Amygdala (tissue), 56 donors: ENCODE measurements around the gene PTGDR2.
A peak's percentile ranks its signal among the peaks of the same experiment; 100 is the strongest.
"Not testable (repeated sequence)": the region's sequence is repeated elsewhere in the genome, so short reads cannot be mapped to it uniquely, and the experiment has no call there.

ENCODE experiments used
- DNase-seq, 56 donors: peaks; one replicate each; lab custom pipeline; 2025; lab: John Stamatoyannopoulos, UW

Gene PTGDR2

GRCh38 chr11:60844045-60844869 lies 11.5 kb downstream of the PTGDR2 start:
- DNase-seq, result no peak

GRCh38 chr11:60842668-60843600 lies 12.8 kb downstream of the PTGDR2 start:
- no peak for DNase-seq

DNA sequence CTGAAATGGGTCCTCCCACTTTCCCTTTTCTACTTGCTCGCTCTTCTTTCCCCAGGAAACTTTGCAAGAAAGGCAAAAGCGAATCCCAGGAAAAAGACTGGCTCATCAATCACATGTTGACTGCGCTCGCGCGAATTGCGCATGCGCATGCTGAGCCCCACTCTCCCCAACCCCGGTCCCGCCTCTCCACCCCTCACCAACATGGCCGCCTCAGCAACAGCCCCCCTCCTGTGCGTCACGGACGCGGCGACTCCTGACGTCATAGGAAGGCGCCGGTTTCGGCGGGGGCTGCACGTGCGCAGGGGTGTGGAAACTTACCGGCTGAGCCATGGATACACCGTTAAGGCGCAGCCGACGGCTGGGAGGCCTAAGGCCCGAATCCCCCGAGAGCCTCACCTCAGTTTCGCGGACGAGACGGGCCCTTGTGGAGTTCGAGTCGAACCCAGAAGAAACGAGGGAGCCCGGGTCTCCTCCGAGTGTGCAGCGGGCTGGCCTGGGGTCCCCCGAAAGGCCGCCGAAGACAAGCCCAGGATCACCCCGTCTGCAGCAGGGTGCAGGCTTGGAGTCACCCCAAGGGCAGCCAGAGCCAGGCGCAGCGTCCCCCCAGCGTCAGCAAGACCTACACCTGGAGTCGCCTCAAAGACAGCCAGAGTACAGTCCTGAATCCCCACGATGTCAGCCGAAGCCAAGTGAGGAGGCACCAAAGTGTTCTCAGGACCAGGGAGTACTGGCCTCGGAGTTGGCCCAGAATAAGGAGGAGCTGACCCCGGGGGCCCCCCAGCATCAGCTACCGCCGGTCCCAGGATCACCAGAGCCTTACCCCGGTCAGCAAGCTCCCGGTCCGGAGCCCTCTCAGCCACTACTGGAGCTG lies 13.7 kb downstream of the PTGDR2 start, which contains the start of gene CCDC86:
Gene CCDC86 (plus strand): TSS at position 317 of the 871 bp plus-strand sequence. CDS start 12 bp downstream, at position 329.
- peak; percentile 29 to 97 (median 91) for DNase-seq

GRCh38 chr11:60840470-60841430 lies 15.0 kb downstream of the PTGDR2 start:
- no peak for DNase-seq

GRCh38 chr11:60838132-60838531 lies 17.6 kb downstream of the PTGDR2 start:
- no peak for DNase-seq

GRCh38 chr11:60836866-60837515 lies 18.8 kb downstream of the PTGDR2 start:
- DNase-seq, result no peak

DNA sequence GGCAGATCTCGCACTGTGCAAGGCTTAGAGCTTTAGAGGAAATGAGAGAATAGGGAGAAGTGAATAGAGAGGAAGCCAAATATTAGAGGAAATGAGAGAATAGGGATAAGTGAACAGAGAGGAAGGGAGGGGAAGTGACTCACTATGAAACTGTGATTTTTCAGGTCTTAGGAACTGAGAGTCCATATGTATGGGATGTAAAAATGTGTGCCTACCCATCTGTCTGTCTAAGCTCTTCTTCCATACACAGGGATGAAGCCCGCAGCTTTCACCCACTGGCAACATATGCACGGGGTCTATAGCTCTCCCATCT lies 20.3 kb downstream of the PTGDR2 start:
- no peak for DNase-seq

- DNase-seq, result no peak
These were observed 20.8 kb downstream of the PTGDR2 start for GRCh38 chr11:60834742-60835533.

DNA sequence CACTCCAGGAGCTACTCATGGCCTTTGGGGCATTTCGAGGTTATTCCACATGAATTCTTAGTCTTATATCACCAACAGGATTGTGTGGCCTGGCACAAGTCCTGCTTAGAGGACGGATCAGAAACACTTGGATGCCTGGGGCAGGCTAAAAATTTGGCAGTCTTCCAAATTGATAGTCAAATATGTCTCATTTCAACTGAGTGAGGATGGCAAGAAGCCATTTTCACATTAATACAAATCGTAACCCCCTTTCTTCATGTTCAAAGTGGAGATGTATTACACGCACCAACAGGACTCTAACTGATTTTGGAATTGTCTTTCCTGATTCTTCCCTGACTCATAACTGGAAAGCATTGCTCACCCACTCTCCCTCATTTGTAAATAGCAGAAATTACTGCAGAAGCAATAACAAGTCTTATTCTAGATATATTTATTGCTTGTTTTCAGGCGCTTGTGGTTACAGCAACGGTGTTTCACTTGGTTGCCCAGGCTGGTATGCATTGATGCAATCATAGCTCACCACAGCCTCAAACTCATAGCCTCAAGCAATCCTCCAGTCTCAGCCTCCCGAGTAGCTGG lies 24.2 kb downstream of the PTGDR2 start:
- DNase-seq, result peak in 1 of 56 donors; percentile 16

GRCh38 chr11:60831143-60831500 lies 24.6 kb downstream of the PTGDR2 start:
- DNase-seq, result peak in 54 of 56 donors; percentile 20 to 92 (median 66)

GRCh38 chr11:60830478-60831142 lies 25.1 kb downstream of the PTGDR2 start:
- peak in 1 of 56 donors; percentile 49 for DNase-seq

DNA sequence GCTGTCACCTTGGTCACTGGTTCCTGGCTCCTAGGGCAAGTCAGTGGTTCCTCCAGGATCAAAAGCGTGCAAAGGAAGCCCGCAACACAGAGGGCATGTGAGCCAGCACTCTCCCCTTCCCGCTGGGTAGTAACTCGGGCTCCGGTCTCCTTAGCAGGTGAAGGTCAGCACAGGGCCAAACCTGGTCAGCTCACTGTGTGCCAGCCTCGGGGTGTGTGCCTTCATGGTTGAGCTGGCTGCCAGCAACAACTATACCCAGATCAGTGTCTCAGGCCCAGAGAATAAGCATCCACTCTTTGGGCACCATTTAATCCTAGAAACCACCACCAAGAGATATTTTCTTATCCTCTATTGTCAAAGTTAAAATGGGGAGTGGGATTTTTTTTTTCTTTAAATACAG lies 30.0 kb downstream of the PTGDR2 start:
- DNase-seq, result no peak

DNA sequence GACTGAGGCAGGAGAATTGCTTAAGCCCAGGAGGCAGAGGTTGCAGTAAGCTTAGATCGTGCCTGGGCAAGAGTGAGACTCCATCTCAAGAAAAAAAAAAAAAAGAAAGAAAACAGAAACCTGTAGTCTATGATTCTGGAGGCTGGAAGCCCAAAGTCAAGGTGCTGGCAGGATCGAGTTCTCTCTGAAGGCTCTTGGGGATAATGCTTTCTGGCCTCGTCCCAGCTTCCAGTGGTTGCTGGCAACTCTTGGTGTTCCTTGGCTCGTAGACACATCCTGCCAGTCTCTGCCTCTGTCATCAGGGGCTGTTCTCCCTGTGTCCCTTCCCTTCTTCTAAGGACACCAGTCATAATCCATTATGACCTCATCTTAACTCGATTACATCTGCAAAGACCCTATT lies 30.6 kb downstream of the PTGDR2 start:
- DNase-seq, result no peak

- not testable (repeated sequence) for DNase-seq
These were observed 31.9 kb downstream of the PTGDR2 start for GRCh38 chr11:60823745-60824306.

GRCh38 chr11:60821827-60822599 lies 33.7 kb downstream of the PTGDR2 start:
- DNase-seq, result no peak

DNA sequence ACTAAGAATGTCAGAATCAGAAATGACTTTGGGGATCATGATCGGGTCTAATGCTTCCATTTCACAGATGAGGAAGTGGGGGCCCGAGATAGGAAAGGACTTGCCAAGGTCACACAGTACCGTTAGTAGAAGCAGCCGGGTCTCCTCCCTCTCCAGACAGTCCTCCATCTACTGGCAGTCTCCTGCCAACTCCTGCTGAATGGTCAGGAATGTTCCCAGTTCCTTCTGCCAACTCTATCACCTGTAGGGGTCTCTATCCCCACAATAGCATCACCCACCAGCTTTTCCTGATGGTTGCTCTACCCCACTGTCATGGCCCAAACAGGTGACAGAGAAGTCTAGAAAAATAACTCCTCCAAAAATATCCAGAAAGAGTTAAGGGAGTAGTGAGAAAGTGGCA lies 37.7 kb downstream of the PTGDR2 start:
- DNase-seq, result no peak
